Smooth muscle cell (in vitro differentiated cells): ENCODE measurements around the gene GIPC2. TPM values are rescaled to one million over a fixed set of nuclear protein-coding genes. Genes with fewer than 3 reads are reported as not detected.

Source experiments
- DNase-seq: peaks from one replicate; lab custom pipeline; 2025; ENCODE audit not compliant: unreplicated experiment; lab: John Stamatoyannopoulos, UW
- H2AFZ ChIP-seq: fragments of 200-600 bp; sonication (generic); 2 replicates; pipeline ENCODE4 v1.6.0; 2016; ENCODE audit warnings: antibody characterized with exemption, low read depth, mild to moderate bottlenecking
- H3F3A ChIP-seq: fragments of 200-600 bp; sonication (generic); 2 replicates; pipeline ENCODE4 v1.6.0; 2017; ENCODE audit warnings: antibody characterized with exemption, low read depth
- H3K27ac ChIP-seq: fragments of 200-600 bp; sonication (generic); 2 replicates; pipeline ENCODE4 v1.5.1; 2016; ENCODE audit warnings: low read depth, mild to moderate bottlenecking
- H3K27me3 ChIP-seq: fragments of 200-600 bp; sonication (generic); 2 replicates; pipeline ENCODE4 v1.6.1; 2016; ENCODE audit warnings: low read depth, mild to moderate bottlenecking
- H3K36me3 ChIP-seq: fragments of 200-600 bp; sonication (generic); 2 replicates; pipeline ENCODE4 v1.5.1; 2016; ENCODE audit warnings: low read depth
- H3K4me1 ChIP-seq: fragments of 200-600 bp; sonication (generic); 2 replicates; pipeline ENCODE4 v1.5.1; 2016; ENCODE audit warnings: low read depth
- H3K4me2 ChIP-seq: fragments of 200-600 bp; sonication (generic); 2 replicates; pipeline ENCODE4 v1.6.0; 2016; ENCODE audit warnings: mild to moderate bottlenecking
- H3K4me3 ChIP-seq: fragments of 200-600 bp; sonication (generic); 2 replicates; pipeline ENCODE4 v1.5.1; 2016; ENCODE audit warnings: mild to moderate bottlenecking
- H3K79me2 ChIP-seq: fragments of 200-600 bp; sonication (generic); 2 replicates; pipeline ENCODE4 v1.6.0; 2016; ENCODE audit warnings: low read depth, mild to moderate bottlenecking
- H3K9ac ChIP-seq: fragments of 200-600 bp; sonication (generic); 2 replicates; pipeline ENCODE4 v1.6.0; 2016; ENCODE audit warnings: low read depth
- H3K9me3 ChIP-seq: fragments of 200-600 bp; sonication (generic); replicated peaks from 2 replicates; pipeline ENCODE4 v1.5.1; 2016; ENCODE audit warnings: low read depth
- H4K20me1 ChIP-seq: fragments of 200-600 bp; sonication (generic); 2 replicates; pipeline ENCODE4 v1.6.0; 2016; ENCODE audit warnings: low read depth
- WGBS: methylation state at CpG from one replicate; pipeline ENCODE4 v1.1.7; 2016; ENCODE audit warnings: low lambda C conversion rate; 5-methylcytosine and 5-hydroxymethylcytosine counted together
- polyA plus RNA-seq: library from polyadenylated mRNA; unstranded; fragments of >200 nt; fragmentation: Nextera tagmentation; extraction: Ambion mirVana; gene quantifications from 2 replicates; pipeline ENCODE4 v1.2.1, GENCODE V29; 2016
- total RNA-seq: library from RNA; depleted of rRNA; stranded (reverse); fragments of >200 nt; gene quantifications from 2 replicates; pipeline ENCODE4 v1.2.3, GENCODE V29; 2014
- TF ChIP-seq, protein P1 (sequence below): fragments of 200-600 bp; sonication (generic); IDR thresholded peaks from 2 replicates; pipeline ENCODE4 v1.5.1; 2017; ENCODE audit warnings: borderline replicate concordance, mild to moderate bottlenecking, antibody characterized with exemption; ENCODE audit not compliant: insufficient read depth, poor library complexity, severe bottlenecking

GIPC2 gene
- total and polyA plus RNA-seq, 2 experiments from 2014 or later: 0.05 TPM; not detected in 1

DNA sequence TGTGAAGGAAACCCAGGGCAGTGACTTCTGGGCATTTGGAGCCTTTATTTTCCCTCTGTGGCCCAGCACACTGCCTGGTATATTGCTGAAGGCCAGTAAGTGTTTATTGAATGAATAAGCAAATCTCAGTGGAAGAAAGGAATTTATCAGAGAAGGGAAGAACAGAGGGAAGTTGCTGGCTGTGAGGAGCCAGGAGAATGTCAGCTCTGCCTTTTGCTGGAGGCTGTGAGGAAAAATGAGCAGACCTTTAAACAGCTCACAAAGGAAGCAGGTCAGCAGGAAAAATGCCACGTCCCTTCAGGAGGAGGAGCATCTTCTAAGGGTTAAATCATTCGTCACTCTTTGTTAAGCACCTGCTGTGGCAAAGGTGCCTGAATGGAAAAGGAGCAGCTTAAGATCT lies 75.9 kb downstream of the GIPC2 start:
- TF ChIP-seq, protein P1, sequence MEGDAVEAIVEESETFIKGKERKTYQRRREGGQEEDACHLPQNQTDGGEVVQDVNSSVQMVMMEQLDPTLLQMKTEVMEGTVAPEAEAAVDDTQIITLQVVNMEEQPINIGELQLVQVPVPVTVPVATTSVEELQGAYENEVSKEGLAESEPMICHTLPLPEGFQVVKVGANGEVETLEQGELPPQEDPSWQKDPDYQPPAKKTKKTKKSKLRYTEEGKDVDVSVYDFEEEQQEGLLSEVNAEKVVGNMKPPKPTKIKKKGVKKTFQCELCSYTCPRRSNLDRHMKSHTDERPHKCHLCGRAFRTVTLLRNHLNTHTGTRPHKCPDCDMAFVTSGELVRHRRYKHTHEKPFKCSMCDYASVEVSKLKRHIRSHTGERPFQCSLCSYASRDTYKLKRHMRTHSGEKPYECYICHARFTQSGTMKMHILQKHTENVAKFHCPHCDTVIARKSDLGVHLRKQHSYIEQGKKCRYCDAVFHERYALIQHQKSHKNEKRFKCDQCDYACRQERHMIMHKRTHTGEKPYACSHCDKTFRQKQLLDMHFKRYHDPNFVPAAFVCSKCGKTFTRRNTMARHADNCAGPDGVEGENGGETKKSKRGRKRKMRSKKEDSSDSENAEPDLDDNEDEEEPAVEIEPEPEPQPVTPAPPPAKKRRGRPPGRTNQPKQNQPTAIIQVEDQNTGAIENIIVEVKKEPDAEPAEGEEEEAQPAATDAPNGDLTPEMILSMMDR: no peak
- Histone ChIP-seq H3K9me3 (no peaks in the 10 kb centered on the region), H3K9ac (no peak overlapping the region), H3K4me2 (no peak overlapping the region), H4K20me1 (no peaks in the 10 kb centered on the region), H3K36me3 (no peaks in the 10 kb centered on the region), H3K4me1 (no peaks in the 10 kb centered on the region), H3K27me3 (no peaks in the 10 kb centered on the region), H3F3A (no peaks in the 10 kb centered on the region), H2AFZ (no peak overlapping the region), H3K4me3 (no peak overlapping the region), H3K79me2 (no peaks in the 10 kb centered on the region), H3K27ac (no peak overlapping the region)
- WGBS: 33% methylated on average over 2 of the region's 2 CpGs
- DNase-seq: no peak

DNA sequence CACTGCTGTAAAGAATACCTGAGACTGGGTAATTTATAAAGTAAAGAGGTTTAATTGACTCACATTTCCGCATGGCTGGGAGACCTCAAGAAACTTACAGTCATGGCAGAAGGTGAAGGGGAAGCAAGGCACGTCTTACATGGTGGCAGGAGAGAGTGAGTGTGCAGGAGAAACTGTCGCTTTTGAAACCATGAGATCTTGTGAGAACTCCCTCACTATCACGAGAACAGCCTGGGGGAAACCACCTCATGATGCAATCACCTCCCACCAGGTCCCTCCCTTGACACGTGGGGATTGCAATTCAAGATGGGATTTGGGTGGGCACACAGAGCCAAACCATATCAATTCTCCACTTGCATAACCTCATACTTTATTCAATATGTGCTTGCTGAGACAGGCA lies 76.6 kb downstream of the GIPC2 start:
- H3K4me2 ChIP-seq: no peak overlapping the region
- H3K9ac ChIP-seq: no peak overlapping the region
- no peaks in the 10 kb centered on the region for H4K20me1 ChIP-seq
- H3K27ac ChIP-seq: no peak overlapping the region
- H3K36me3 ChIP-seq: no peaks in the 10 kb centered on the region
- DNase-seq: no peak
- H3K4me3 ChIP-seq: no peak overlapping the region
- H3K4me1 ChIP-seq: no peaks in the 10 kb centered on the region
- no peaks in the 10 kb centered on the region for H3K79me2 ChIP-seq
- TF ChIP-seq, protein P1: no peak
- 74% methylated on average over 5 of the region's 5 CpGs for WGBS
- H3K9me3 ChIP-seq: no peaks in the 10 kb centered on the region
- no peaks in the 10 kb centered on the region for H3F3A ChIP-seq
- H3K27me3 ChIP-seq: no peaks in the 10 kb centered on the region
- H2AFZ ChIP-seq: no peak overlapping the region

DNA sequence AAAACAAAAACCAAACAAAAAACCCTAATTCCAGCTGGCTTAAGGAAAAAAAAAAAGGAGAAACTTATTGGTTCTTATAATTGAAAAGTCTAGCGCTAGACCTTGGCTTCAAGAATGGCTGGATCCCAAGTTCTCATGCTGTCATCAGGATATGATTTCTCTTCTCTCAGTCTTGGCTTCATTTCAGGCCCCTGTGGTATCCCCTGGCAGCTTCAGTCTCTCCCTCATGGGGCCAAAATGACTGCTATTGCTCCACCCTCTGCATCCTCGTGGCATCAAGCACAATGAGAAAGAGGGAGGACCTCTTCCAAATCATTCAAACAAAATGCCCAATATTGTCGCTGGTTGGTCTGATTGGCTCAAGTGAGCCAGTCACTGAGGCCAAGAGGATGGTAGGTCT lies 80.7 kb downstream of the GIPC2 start:
- no peak overlapping the region for H3K9ac ChIP-seq
- no peak overlapping the region for H3K4me2 ChIP-seq
- 94% methylated on average over 3 of the region's 3 CpGs for WGBS
- H3K79me2 ChIP-seq: no peaks in the 10 kb centered on the region
- H3K27ac ChIP-seq: no peak overlapping the region
- no peaks in the 10 kb centered on the region for H3F3A ChIP-seq
- no peaks in the 10 kb centered on the region for H3K4me1 ChIP-seq
- H3K4me3 ChIP-seq: no peak overlapping the region
- no peak for DNase-seq
- no peak overlapping the region for H2AFZ ChIP-seq
- TF ChIP-seq, protein P1: no peak
- no peaks in the 10 kb centered on the region for H3K36me3 ChIP-seq
- H3K27me3 ChIP-seq: no peaks in the 10 kb centered on the region
- no peaks in the 10 kb centered on the region for H3K9me3 ChIP-seq
- no peaks in the 10 kb centered on the region for H4K20me1 ChIP-seq

DNA sequence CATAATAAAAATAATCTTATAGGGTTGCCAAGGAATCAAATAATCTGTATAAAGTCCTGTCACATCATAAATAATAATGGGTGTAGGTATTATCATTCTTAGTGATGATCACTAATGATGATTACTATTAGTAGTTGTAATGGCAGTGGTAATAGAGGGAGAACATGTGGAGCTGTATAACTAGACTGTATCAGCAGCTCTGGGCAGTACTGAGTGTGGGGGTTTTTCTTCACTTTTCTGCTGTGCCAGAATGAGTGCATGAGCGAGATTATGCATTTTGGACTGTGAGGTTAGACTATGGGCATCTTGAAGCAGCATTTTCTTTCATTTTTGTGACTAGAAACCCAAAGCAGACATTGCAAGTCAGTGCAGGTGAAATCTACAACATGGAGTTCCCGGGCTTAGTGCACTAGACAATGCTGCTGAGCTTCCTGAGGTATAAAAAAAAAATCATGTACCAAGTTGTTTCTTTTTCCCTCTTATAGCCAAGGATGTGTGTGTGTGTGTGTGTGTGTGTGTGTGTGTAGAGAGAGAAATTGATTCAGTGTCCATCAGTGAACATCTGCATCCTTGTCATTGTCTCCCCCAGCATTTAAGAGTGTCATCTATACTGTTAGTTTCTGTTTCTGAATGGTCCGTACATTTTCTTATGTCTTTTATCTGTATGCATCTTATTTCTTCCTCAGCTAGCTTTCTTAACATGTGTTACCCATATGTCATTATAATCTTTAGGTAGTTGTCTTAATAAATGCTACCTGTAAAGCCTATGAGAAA lies 86.6 kb downstream of the GIPC2 start:
- Histone ChIP-seq H3K4me3 (no peak overlapping the region), H2AFZ (no peak overlapping the region), H3K27me3 (peaks cover 17% of the 10 kb centered on the region), H3K4me2 (no peak overlapping the region), H3K9ac (no peak overlapping the region), H4K20me1 (no peaks in the 10 kb centered on the region), H3K27ac (no peak overlapping the region), H3K79me2 (no peaks in the 10 kb centered on the region), H3K4me1 (no peaks in the 10 kb centered on the region), H3K36me3 (no peaks in the 10 kb centered on the region), H3F3A (no peaks in the 10 kb centered on the region), H3K9me3 (no peaks in the 10 kb centered on the region)
- TF ChIP-seq, protein P1: no peak
- DNase-seq: no peak
- 74% methylated on average over 3 of the region's 3 CpGs for WGBS
